GM12891 (cell line): ENCODE data around the gene EID1.

Experiments used
- POLR2A ChIP-seq: IDR thresholded peaks from 2 replicates; pipeline ENCODE4 v1.6.1; 2011; ENCODE audit warnings: low read depth, low read length, control low read depth
- TAF1 ChIP-seq: IDR thresholded peaks from 2 replicates; pipeline ENCODE4 v1.6.1; 2011; ENCODE audit warnings: low read depth, low read length, control low read depth

DNA sequence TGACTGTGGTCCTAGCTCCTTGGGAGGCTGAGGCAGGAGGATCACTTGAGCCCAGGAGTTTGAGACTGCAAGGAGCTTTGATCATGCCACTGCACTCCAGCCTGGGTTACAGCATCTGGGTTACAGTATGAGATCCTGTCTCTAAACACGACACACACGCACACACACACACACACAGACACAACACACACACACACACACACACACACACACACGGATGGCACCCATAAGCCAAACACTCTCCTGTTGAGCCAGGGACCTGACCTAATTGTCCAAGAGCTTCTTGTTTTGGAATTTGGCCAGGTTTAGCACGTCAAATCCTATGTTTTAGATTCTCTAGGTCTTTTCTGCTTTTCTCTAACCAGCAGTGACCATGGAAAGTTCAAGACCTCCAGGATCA, 26.8 kb downstream of the EID1 start:
- TF ChIP-seq TAF1 (no peak), POLR2A (no peak)
